Central memory CD8-positive, alpha-beta T cell (primary cell): ENCODE results near the gene OPRD1.

Source experiments
- ATAC-seq: fragments of 150-1000 bp; cut with Tn5 transposase; replicated peaks from 2 replicates; pipeline ENCODE4 v1.10.0; 2022; ENCODE audit warnings: mild to moderate bottlenecking, moderate FRiP score, moderate number of reproducible peaks; ENCODE audit not compliant: poor library complexity, severe bottlenecking; ENCODE audit errors: extremely low read depth
- DNase-seq, 2 donors: peaks; one replicate each; pipeline ENCODE4 v3.0.0; 2021; ENCODE audit warnings: low spot score in 2 of 2
- H3K27ac Mint-ChIP-seq: one replicate; pipeline ENCODE4 v1.8.0; 2022; ENCODE audit warnings: low read depth, mild to moderate bottlenecking, moderate library complexity, mixed read lengths
- H3K27me3 Mint-ChIP-seq: one replicate; pipeline ENCODE4 v1.8.0; 2022; ENCODE audit warnings: mixed read lengths
- H3K36me3 Mint-ChIP-seq: one replicate; pipeline ENCODE4 v1.8.0; 2022; ENCODE audit warnings: mild to moderate bottlenecking, moderate library complexity, mixed read lengths; ENCODE audit not compliant: insufficient read depth
- H3K4me1 Mint-ChIP-seq: one replicate; pipeline ENCODE4 v1.8.0; 2022; ENCODE audit warnings: mixed read lengths
- H3K4me3 Mint-ChIP-seq: one replicate; pipeline ENCODE4 v1.8.0; 2022; ENCODE audit warnings: mild to moderate bottlenecking, moderate library complexity, mixed read lengths
- H3K9me3 Mint-ChIP-seq: one replicate; pipeline ENCODE4 v1.8.0; 2022; ENCODE audit warnings: mixed read lengths

OPRD1 gene

DNA sequence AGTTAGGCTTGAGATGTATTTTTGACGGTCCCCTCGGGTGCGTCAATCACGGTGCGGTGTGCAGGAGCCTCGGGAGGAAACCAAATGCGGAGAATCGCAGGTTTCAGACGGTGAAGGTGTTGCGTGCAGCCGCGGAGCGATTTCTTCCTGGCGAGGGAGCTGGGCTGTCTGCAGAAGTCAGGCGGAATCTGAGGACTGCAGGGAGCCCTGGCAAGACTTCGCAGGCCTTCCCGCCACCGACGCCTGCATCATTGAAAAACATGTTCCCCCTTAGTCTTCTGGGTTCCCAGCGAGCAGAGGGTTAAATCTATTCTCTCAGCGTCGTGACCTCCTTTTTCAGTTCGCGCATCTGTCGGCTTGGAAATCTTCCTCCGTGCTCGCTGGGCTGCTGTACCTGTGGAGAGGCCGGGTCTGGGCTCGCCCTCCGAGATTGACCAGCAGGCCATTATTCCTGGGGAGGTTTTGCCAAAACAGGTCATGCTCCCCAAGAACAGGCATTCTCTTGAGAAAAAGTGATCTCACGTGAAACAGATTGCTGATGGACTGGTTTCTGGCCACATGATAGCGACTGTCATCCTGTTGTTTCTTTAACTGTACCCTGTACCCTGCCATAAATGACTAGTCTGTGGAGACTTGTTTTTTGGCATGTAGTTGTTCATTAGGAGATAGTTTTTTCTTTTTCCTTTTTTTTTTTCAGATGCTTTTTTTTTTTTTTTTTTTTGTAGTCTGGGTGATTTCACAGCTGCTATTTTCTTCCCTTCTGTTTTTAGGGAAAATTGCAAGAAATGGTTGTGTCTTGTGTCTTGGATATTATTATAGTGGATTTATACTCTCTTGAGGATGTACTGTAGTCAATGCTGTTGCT lies 103.3 kb downstream of the OPRD1 start:
- Mint-ChIP-seq H3K4me1 (peaks cover 56% of the 10 kb centered on the region), H3K4me3 (peak overlapping the region; percentile 95), H3K27me3 (no peaks in the 10 kb centered on the region), H3K9me3 (no peaks in the 10 kb centered on the region), H3K27ac (peak overlapping the region; percentile 83), H3K36me3 (peaks cover 9% of the 10 kb centered on the region)
- peak; percentile 57 for ATAC-seq
- DNase-seq: peak; percentile 21 to 34

DNA sequence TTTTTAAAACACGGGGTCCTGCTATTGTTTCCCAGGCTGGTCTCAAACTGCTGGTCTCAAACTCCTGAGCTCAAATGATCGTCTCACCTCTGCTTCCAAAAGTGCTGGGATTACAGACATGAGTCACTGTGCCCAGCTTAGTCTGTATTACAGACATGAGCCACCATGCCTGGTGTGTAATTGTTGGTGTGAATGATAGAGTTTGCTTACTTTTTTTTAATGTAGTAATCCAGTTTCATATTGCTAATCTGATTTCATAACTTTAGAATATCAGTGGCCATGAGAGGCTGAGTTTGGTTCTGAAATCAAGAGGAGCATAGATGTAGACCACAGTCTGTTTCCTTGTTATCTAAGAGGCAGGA lies 105.8 kb downstream of the OPRD1 start:
- ATAC-seq: no peak

More for the DNA sequence above, 105.8 kb downstream of the OPRD1 start:
- H3K27ac Mint-ChIP-seq: peak overlapping the region; percentile 59
- no peaks in the 10 kb centered on the region for H3K27me3 Mint-ChIP-seq
- no peaks in the 10 kb centered on the region for H3K9me3 Mint-ChIP-seq
- no peak for DNase-seq
- peaks cover 9% of the 10 kb centered on the region for H3K36me3 Mint-ChIP-seq
- peak overlapping the region; percentile 95 for H3K4me3 Mint-ChIP-seq
- H3K4me1 Mint-ChIP-seq: peaks cover 68% of the 10 kb centered on the region
